Heart left ventricle (tissue), 16 donors: ENCODE data around the gene CHCHD6. TPM values are rescaled to one million over a fixed set of nuclear protein-coding genes. Genes with fewer than 3 reads are reported as not detected.

Source experiments
- ATAC-seq, 4 donors: fragments of 200-7000 bp; cut with Tn5 transposase; one replicate each; pipeline ENCODE4 v1.9.1; 2020 to 2022; ENCODE audit warnings: moderate library complexity in 4 of 4, mild to moderate bottlenecking in 3 of 4, moderate number of reproducible peaks in 1 of 4
- DNase-seq, 5 donors: peaks; one replicate each; pipeline ENCODE4 v3.0.0-alpha.2; 2020
- H3K27ac ChIP-seq, 12 donors: fragments of 200-600 bp; sonication (generic) in 4 of 12; one replicate each; pipeline versions ENCODE4 v1.5.0 to v1.8.0; 2016 to 2022; ENCODE audit warnings: mild to moderate bottlenecking in 2 of 12
- H3K27me3 ChIP-seq, 9 donors: fragments of 200-600 bp; sonication (generic) in 2 of 9; one replicate each; pipeline versions ENCODE4 v1.5.1 to v1.8.0; 2016 to 2022; ENCODE audit warnings: mild to moderate bottlenecking in 3 of 9
- H3K36me3 ChIP-seq, 9 donors: fragments of 200-600 bp; sonication (generic) in 2 of 9; one replicate each; pipeline versions ENCODE4 v1.5.0 to v1.8.0; 2018 to 2022; ENCODE audit warnings: mild to moderate bottlenecking in 2 of 9
- H3K4me1 ChIP-seq, 12 donors: fragments of 200-600 bp; sonication (generic) in 4 of 12; one replicate each; pipeline versions ENCODE4 v1.5.0 to v1.8.0; 2016 to 2022; ENCODE audit warnings: mild to moderate bottlenecking in 3 of 12
- H3K4me3 ChIP-seq, 12 donors: fragments of 200-600 bp; sonication (generic) in 4 of 12; one replicate each; pipeline versions ENCODE4 v1.5.0 to v1.8.0; 2017 to 2022; ENCODE audit warnings: mild to moderate bottlenecking in 9 of 12, moderate library complexity in 4 of 12
- H3K9me3 ChIP-seq, 12 donors: fragments of 200-600 bp; sonication (generic) in 4 of 12; one replicate each; pipeline versions ENCODE4 v1.5.0 to v1.8.0; 2016 to 2022; ENCODE audit warnings: mild to moderate bottlenecking in 1 of 12
- POLR2A ChIP-seq, 2 donors: fragments of 450-650 bp; IDR thresholded peaks; one replicate each; pipeline ENCODE4 v1.6.1; 2017; ENCODE audit warnings: antibody characterized with exemption in 2 of 2, mild to moderate bottlenecking in 2 of 2, moderate library complexity in 2 of 2
- WGBS, 4 donors: extraction: QIAGEN DNeasy Blood & Tissue Kit in 2 of 4; methylation state at CpG; one replicate each; pipeline versions ENCODE4 v1.1.5 to v1.1.7; 2013 to 2018; 5-methylcytosine and 5-hydroxymethylcytosine counted together
- intact Hi-C, 10 donors: fragments of 100-400 bp; cut with DNase I; formaldehyde crosslinking; loops; one replicate each; pipeline versions ENCODE4 v1.11.1 to v1.14.2; 2022
- polyA plus RNA-seq, 2 donors: library from polyadenylated mRNA; stranded (reverse); fragments of 200-250 nt; gene quantifications; one replicate each; pipeline ENCODE4 v1.2.3, GENCODE V29; 2013
- total RNA-seq, 9 donors: library from RNA; depleted of rRNA in 2 of 9; stranded (reverse); fragments of >200 nt in 2 of 9; fragmentation: NEBNext Ultra II Directional in 3 of 9; extraction: Animal tissue kit (Norgen Biotek cat#: 25700) in 3 of 9; gene quantifications; one replicate each; pipeline versions ENCODE4 v1.1.0 to v1.2.4, GENCODE V29; 2016 to 2023
- TF ChIP-seq, protein P1 (sequence below), 12 donors: fragments of 200-600 bp; sonication (generic) in 4 of 12; IDR thresholded peaks; one replicate each; pipeline versions ENCODE4 v1.5.0 to v1.8.0; 2018 to 2022; ENCODE audit warnings: antibody characterized with exemption in 12 of 12, mild to moderate bottlenecking in 5 of 12
- donor health status: ischemic (EF 13 %, LVEDD 7.1; RV severe dilation, severe dysfunction).
- donor health status: healthy with polysubstance abuse.
- donor health status: DM: no; HTN: yes; CAD: no.
- donor health status: DM: no; HTN: no; CAD: no.
- donor health status: ischemic (EF 25% LVEDD 6.9; RV normal size, moderate dysfunction).
- donor health status: ischemic (EF 25% LVEDD 5.7; RV mildly dilated, moderate dysfunction).
- donor health status: healthy.
- donor health status: DM: yes; HTN: yes; CAD: no.
- donor health status: ischemic (EF 35%, LVEDD 5.7; RV mildly dilated, moderate dysfunction).
- donor health status: nonischemic (EF 11% LVEDD 7.7; RV severe dilation, severe dysfunction).
- donor health status: DM: yes; HTN: yes; CAD: no.
- donor health status: PGD.
- donor health status: ischemic (EF 29% LVEDD 5.4; RV normal size, mild dysfunction).
- donor health status: nonischemic (EF 23%, LVEDD 6.1; RV moderate dilation, normal function).

CHCHD6 gene
- total and polyA plus RNA-seq, 11 donors = 7.7 to 29.3 (median 11.6) TPM

DNA sequence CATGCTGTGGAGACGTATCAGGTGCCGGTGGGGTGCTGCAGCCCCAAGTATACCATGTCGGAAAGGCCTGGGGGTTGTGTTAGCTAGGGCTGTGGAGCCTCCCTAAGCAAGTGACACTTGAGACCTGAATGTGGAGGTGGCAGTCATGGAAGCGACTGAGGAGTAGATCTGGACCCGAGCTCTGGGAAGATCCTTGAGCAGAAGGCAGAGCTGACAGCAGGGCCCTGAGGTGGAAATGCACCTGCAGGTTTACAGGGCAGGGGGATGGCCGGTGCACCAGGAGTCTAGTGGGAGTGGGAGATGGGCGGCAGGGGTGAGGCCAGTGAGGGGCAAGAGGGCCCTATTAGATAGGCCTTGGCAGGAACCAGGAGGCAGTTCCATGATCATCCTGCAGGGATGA lies 187.1 kb downstream of the CHCHD6 start:
- 96 to 100% (median 98%) methylated on average over 7 of the region's 7 CpGs for WGBS, 4 donors
- ATAC-seq (no peak), DNase-seq (no peak)
- no peak for TF ChIP-seq POLR2A (IDR thresholded peaks at IDR 0.05)
- TF ChIP-seq, protein P1, sequence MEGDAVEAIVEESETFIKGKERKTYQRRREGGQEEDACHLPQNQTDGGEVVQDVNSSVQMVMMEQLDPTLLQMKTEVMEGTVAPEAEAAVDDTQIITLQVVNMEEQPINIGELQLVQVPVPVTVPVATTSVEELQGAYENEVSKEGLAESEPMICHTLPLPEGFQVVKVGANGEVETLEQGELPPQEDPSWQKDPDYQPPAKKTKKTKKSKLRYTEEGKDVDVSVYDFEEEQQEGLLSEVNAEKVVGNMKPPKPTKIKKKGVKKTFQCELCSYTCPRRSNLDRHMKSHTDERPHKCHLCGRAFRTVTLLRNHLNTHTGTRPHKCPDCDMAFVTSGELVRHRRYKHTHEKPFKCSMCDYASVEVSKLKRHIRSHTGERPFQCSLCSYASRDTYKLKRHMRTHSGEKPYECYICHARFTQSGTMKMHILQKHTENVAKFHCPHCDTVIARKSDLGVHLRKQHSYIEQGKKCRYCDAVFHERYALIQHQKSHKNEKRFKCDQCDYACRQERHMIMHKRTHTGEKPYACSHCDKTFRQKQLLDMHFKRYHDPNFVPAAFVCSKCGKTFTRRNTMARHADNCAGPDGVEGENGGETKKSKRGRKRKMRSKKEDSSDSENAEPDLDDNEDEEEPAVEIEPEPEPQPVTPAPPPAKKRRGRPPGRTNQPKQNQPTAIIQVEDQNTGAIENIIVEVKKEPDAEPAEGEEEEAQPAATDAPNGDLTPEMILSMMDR (IDR thresholded peaks at IDR 0.05) = no peak
- intact Hi-C loops = no loop called here
- Histone ChIP-seq H3K4me1 (peaks cover 0 to 17% (median 10%) of the 10 kb centered on the region in 12 donors), H3K36me3 (no peaks in the 10 kb centered on the region), H3K4me3 (no peak overlapping the region), H3K27me3 (peaks cover 0 to 5% (median 0%) of the 10 kb centered on the region in 9 donors), H3K9me3 (no peaks in the 10 kb centered on the region), H3K27ac (no peak overlapping the region)

DNA sequence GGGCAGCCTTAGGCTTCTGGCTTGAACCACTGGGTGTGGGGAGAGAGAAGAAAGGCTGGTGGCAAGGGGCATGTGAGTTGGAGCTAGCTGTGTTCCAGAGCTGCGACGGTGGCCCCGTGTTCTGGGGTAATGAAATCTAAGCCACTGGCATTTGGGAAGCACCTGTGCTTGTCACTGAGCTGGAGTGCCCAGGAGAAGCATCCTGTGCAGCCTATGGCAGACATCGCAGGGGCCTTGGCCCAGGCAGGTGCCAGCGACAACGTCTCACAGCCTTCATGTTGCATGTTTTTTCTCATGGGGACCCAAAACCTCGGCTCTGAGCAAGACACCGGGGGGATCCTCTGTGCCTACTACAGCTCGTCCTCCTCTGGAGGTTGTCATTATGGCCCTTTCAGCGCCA lies 187.8 kb downstream of the CHCHD6 start:
- no peak overlapping the region for H3K27ac ChIP-seq
- no peaks in the 10 kb centered on the region for H3K9me3 ChIP-seq
- peaks cover 0 to 17% (median 10%) of the 10 kb centered on the region in 12 donors for H3K4me1 ChIP-seq
- no peaks in the 10 kb centered on the region for H3K36me3 ChIP-seq
- intact Hi-C loops = no loop called here
- 95 to 98% (median 97%) methylated on average over 10 of the region's 10 CpGs for WGBS, 4 donors
- ATAC-seq (no peak), DNase-seq (no peak)
- H3K4me3 ChIP-seq = no peak overlapping the region
- no peak for TF ChIP-seq POLR2A (IDR thresholded peaks at IDR 0.05)
- TF ChIP-seq, protein P1 (IDR thresholded peaks at IDR 0.05) = no peak
- H3K27me3 ChIP-seq = peaks cover 0 to 5% (median 0%) of the 10 kb centered on the region in 9 donors

DNA sequence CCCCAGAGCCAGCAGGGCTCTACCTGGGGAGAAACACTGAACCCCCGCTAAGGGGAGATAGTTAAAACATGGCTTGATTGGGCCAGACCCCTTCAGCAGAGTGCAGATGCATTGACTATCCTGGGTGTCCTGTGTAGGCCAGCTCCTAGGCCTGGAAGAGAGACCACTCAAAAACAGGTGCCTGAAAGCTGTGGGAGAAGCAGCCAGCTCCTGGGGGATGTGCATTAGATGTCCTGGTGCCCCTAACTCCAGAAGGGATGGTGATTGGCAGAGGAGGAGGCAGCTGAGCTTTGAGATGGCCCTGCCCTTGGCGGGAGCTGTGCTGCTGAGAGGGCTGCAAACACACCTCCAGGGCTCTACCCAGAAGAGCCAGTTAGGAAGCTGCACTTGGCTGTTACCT lies 189.6 kb downstream of the CHCHD6 start:
- no peak for ATAC-seq
- intact Hi-C loops = no loop called here

DNA sequence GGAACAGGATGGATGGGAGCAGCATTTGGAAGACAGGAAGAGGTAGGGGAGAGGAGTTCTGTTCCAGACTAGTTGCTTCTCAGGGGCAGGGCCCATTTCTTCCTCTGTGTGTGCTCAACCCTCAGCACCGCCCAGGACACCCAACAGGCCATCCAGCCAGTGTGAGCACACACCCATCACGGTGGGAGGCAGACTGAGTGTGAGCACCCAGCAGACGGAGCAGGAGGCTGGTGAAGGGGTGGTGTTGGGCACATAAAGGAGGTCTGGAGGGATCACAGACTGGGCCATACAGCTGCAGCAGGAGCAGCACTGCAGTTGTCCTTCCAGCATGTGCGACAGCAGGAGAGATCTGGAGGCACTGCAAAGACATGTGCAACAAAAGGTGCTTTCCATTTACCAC lies 190.4 kb downstream of the CHCHD6 start:
- WGBS, 4 donors = 93 to 98% (median 96%) methylated on average over 4 of the region's 4 CpGs
- H3K9me3 ChIP-seq = no peaks in the 10 kb centered on the region
- DNase-seq (no peak), ATAC-seq (no peak)
- peaks cover 0 to 5% (median 0%) of the 10 kb centered on the region in 9 donors for H3K27me3 ChIP-seq
- peaks cover 0 to 19% (median 10%) of the 10 kb centered on the region in 12 donors for H3K4me1 ChIP-seq
- TF ChIP-seq, protein P1 (IDR thresholded peaks at IDR 0.05) = no peak
- no peak for TF ChIP-seq POLR2A (IDR thresholded peaks at IDR 0.05)
- no peaks in the 10 kb centered on the region for H3K36me3 ChIP-seq
- no peak overlapping the region for H3K27ac ChIP-seq
- H3K4me3 ChIP-seq = no peak overlapping the region
- intact Hi-C loops = no loop called here

More for the DNA sequence above, 189.6 kb downstream of the CHCHD6 start:
- Histone ChIP-seq H3K4me3 (no peak overlapping the region), H3K9me3 (no peaks in the 10 kb centered on the region), H3K4me1 (peaks cover 0 to 19% (median 10%) of the 10 kb centered on the region in 12 donors), H3K27ac (no peak overlapping the region), H3K27me3 (peaks cover 0 to 5% (median 0%) of the 10 kb centered on the region in 9 donors), H3K36me3 (no peaks in the 10 kb centered on the region)
- no peak for DNase-seq
- no peak for TF ChIP-seq POLR2A (IDR thresholded peaks at IDR 0.05)
- TF ChIP-seq, protein P1 (IDR thresholded peaks at IDR 0.05) = no peak
- WGBS, 4 donors = 94 to 100% (median 99%) methylated on average over 1 to 2 of the region's 2 CpGs
